Renal cortical epithelial cell (primary cell): Measurements from ENCODE around the gene DENND2C. TPM values are rescaled to one million over a fixed set of nuclear protein-coding genes. Genes with fewer than 3 reads are reported as not detected.

Experiments used
- DNase-seq: peaks from one replicate; pipeline ENCODE4 v3.0.0-alpha.2; 2011; ENCODE audit warnings: low read depth
- total RNA-seq: library from RNA; depleted of rRNA; stranded (reverse); fragments of >200 nt; gene quantifications from 2 replicates; pipeline ENCODE4 v1.2.3, GENCODE V29; 2014

The DENND2C gene
- total RNA-seq, 1 donor from 2014 or later: 1.5 TPM

GRCh38 chr1:114685851-114686250 is 16.0 kb upstream of the DENND2C start:
- no peak for DNase-seq

- DNase-seq: no peak
Measured at GRCh38 chr1:114677691-114678090, 7.8 kb upstream of the DENND2C start.

- no peak for DNase-seq
Measured at GRCh38 chr1:114676115-114676514, 6.3 kb upstream of the DENND2C start.

GRCh38 chr1:114671939-114672275 is 2.1 kb upstream of the DENND2C start:
- no peak for DNase-seq

- DNase-seq: peak; percentile 26
Measured at GRCh38 chr1:114671011-114671938, 1.4 kb upstream of the DENND2C start.

- peak; percentile 75 for DNase-seq
Measured at GRCh38 chr1:114670083-114671010, 498 bp upstream of the DENND2C start.

GRCh38 chr1:114668784-114669561 is 876 bp downstream of the DENND2C start:
- peak; percentile 25 for DNase-seq

- no peak for DNase-seq
Measured at GRCh38 chr1:114668373-114668772, 1.5 kb downstream of the DENND2C start.

- no peak for DNase-seq
Measured at GRCh38 chr1:114666954-114667353, 2.9 kb downstream of the DENND2C start.

GRCh38 chr1:114660238-114660637 is 9.6 kb downstream of the DENND2C start:
- DNase-seq: no peak

GRCh38 chr1:114651893-114652292 is 18.0 kb downstream of the DENND2C start:
- no peak for DNase-seq

GRCh38 chr1:114648503-114648902 is 21.3 kb downstream of the DENND2C start:
- DNase-seq: no peak

- no peak for DNase-seq
Measured at GRCh38 chr1:114641377-114641776, 28.5 kb downstream of the DENND2C start.

GRCh38 chr1:114638910-114639309 is 30.9 kb downstream of the DENND2C start:
- DNase-seq: no peak

- DNase-seq: no peak
Measured at GRCh38 chr1:114632427-114632826, 37.4 kb downstream of the DENND2C start.

GRCh38 chr1:114627107-114627506 is 42.7 kb downstream of the DENND2C start:
- no peak for DNase-seq

- no peak for DNase-seq
Measured at GRCh38 chr1:114623364-114623763, 46.5 kb downstream of the DENND2C start.

- DNase-seq: no peak
Measured at GRCh38 chr1:114620419-114620818, 49.4 kb downstream of the DENND2C start.

GRCh38 chr1:114618606-114619005 is 51.2 kb downstream of the DENND2C start:
- no peak for DNase-seq

- peak; percentile 16 for DNase-seq
Measured at GRCh38 chr1:114610546-114611245, 59.2 kb downstream of the DENND2C start.

- DNase-seq: no peak
Measured at GRCh38 chr1:114609826-114610225, 60.0 kb downstream of the DENND2C start.
